CD14-positive monocyte (primary cell): ENCODE results near the gene CA7. TPM values are rescaled to one million over a fixed set of nuclear protein-coding genes. Genes with fewer than 3 reads are reported as not detected.

Experiments used
- DNase-seq, 3 donors: peaks; one replicate each; pipeline ENCODE4 v3.0.0-alpha.2; 2011 to 2022
- H2AFZ ChIP-seq: 2 replicates; pipeline ENCODE4 v1.6.0; 2012; ENCODE audit warnings: mild to moderate bottlenecking, low read depth, low read length, inconsistent platforms; ENCODE audit not compliant: insufficient read depth, poor library complexity, severe bottlenecking
- H3K27ac ChIP-seq, 2 donors: 1 replicate in 1 of 2; 2 replicates in 1 of 2; pipeline ENCODE4 v1.5.1; 2012 to 2013; ENCODE audit warnings: low read length in 2 of 2, control low read depth in 1 of 2, inconsistent platforms in 1 of 2, low read depth in 1 of 2, mild to moderate bottlenecking in 1 of 2
- H3K27me3 ChIP-seq, 2 donors: one replicate each; pipeline versions ENCODE4 v1.6.0 to v1.6.1; 2011 to 2013; ENCODE audit warnings: low read length in 2 of 2; ENCODE audit not compliant: control insufficient read depth in 2 of 2, insufficient read depth in 2 of 2
- H3K36me3 ChIP-seq, 2 donors: replicated peaks in 1 of 2; 1 replicate in 1 of 2; 2 replicates in 1 of 2; pipeline versions ENCODE4 v1.5.1 to v1.6.1; 2012 to 2013; ENCODE audit warnings: low read length in 2 of 2, control low read depth in 1 of 2, inconsistent platforms in 1 of 2, mild to moderate bottlenecking in 1 of 2; ENCODE audit not compliant: insufficient read depth in 2 of 2, control insufficient read depth in 1 of 2
- H3K4me1 ChIP-seq, 2 donors: 1 replicate in 1 of 2; 2 replicates in 1 of 2; pipeline versions ENCODE4 v1.5.1 to v1.6.1; 2012 to 2013; ENCODE audit warnings: low read length in 2 of 2, control low read depth in 1 of 2, inconsistent platforms in 1 of 2, mild to moderate bottlenecking in 1 of 2, moderate library complexity in 1 of 2; ENCODE audit not compliant: insufficient read depth in 2 of 2, control insufficient read depth in 1 of 2
- H3K4me2 ChIP-seq: replicated peaks from 2 replicates; pipeline ENCODE3; 2012; ENCODE audit warnings: low read length, moderate library complexity, mild to moderate bottlenecking; ENCODE audit not compliant: poor library complexity, severe bottlenecking; ENCODE audit errors: extremely low read depth
- H3K4me3 ChIP-seq, 3 experiments: fragments of 200-600 bp in 1 of 3; sonication (generic) in 1 of 3; replicated peaks in 1 of 3; 1 replicate in 2 of 3; 2 replicates in 1 of 3; pipeline ENCODE4 v1.5.1; 2011 to 2013; ENCODE audit warnings: low read length in 3 of 3, mild to moderate bottlenecking in 3 of 3, control low read depth in 2 of 3, low read depth in 2 of 3, inconsistent platforms in 1 of 3, moderate library complexity in 1 of 3
- H3K79me2 ChIP-seq: 2 replicates; pipeline ENCODE4 v1.6.0; 2012; ENCODE audit warnings: mild to moderate bottlenecking, control low read depth, inconsistent platforms, low read length, moderate library complexity; ENCODE audit not compliant: insufficient read depth
- H3K9ac ChIP-seq: 2 replicates; pipeline ENCODE4 v1.6.0; 2017; ENCODE audit warnings: low read length, mild to moderate bottlenecking; ENCODE audit not compliant: insufficient read depth, poor library complexity, severe bottlenecking
- H3K9me3 ChIP-seq, 2 donors: replicated peaks in 1 of 2; 1 replicate in 1 of 2; 2 replicates in 1 of 2; pipeline versions ENCODE4 v1.5.1 to v1.6.1; 2012 to 2013; ENCODE audit warnings: low read length in 2 of 2, control low read depth in 1 of 2; ENCODE audit not compliant: control insufficient read depth in 1 of 2, insufficient read depth in 1 of 2
- H4K20me1 ChIP-seq: 2 replicates; pipeline ENCODE4 v1.6.0; 2012; ENCODE audit warnings: mild to moderate bottlenecking, low read length, control low read depth, moderate library complexity; ENCODE audit not compliant: insufficient read depth
- H3K27ac Mint-ChIP-seq, 7 donors: one replicate each; pipeline ENCODE4 v1.8.0; 2020; ENCODE audit warnings: mild to moderate bottlenecking in 7 of 7, mixed read lengths in 7 of 7, moderate library complexity in 6 of 7, inconsistent platforms in 2 of 7
- H3K27me3 Mint-ChIP-seq, 3 donors: one replicate each; pipeline ENCODE4 v1.8.0; 2021 to 2022; ENCODE audit warnings: low read depth in 3 of 3, mild to moderate bottlenecking in 3 of 3, mixed read lengths in 3 of 3, moderate library complexity in 3 of 3, inconsistent platforms in 1 of 3
- H3K36me3 Mint-ChIP-seq, 2 donors: one replicate each; pipeline ENCODE4 v1.8.0; 2020; ENCODE audit warnings: mixed read lengths in 2 of 2, inconsistent platforms in 1 of 2, mild to moderate bottlenecking in 1 of 2
- H3K4me1 Mint-ChIP-seq: one replicate; pipeline ENCODE4 v1.8.0; 2020; ENCODE audit warnings: mild to moderate bottlenecking, mixed read lengths
- H3K4me3 Mint-ChIP-seq, 2 donors: one replicate each; pipeline ENCODE4 v1.8.0; 2020; ENCODE audit warnings: mild to moderate bottlenecking in 2 of 2, mixed read lengths in 2 of 2, moderate library complexity in 1 of 2
- H3K9me3 Mint-ChIP-seq, 7 donors: one replicate each; pipeline ENCODE4 v1.8.0; 2020 to 2022; ENCODE audit warnings: mixed read lengths in 7 of 7, mild to moderate bottlenecking in 6 of 7, moderate library complexity in 6 of 7, inconsistent platforms in 2 of 7
- CTCF ChIP-seq: fragments of 200-600 bp; IDR thresholded peaks from one replicate; pipeline ENCODE4 v1.8.0; 2022; ENCODE audit warnings: antibody characterized with exemption, mild to moderate bottlenecking
- WGBS: methylation state at CpG from one replicate; pipeline ENCODE4 v1.1.5; 2013; ENCODE audit warnings: missing lambda C conversion rate; ENCODE audit not compliant: insufficient coverage; 5-methylcytosine and 5-hydroxymethylcytosine counted together
- intact Hi-C, 2 donors: fragments of 100-400 bp; cut with micrococcal nuclease; formaldehyde crosslinking; loops; one replicate each; pipeline versions ENCODE4 v1.15.0 to v1.15.1; 2023
- polyA plus RNA-seq, 3 donors: library from polyadenylated mRNA; depleted of rRNA in 1 of 3; unstranded in 2 of 3; stranded (reverse) in 1 of 3; fragments of 300-500 nt in 2 of 3; fragments of >200 nt in 1 of 3; fragmentation: Illumina TruSeq in 2 of 3; gene quantifications; 1 replicate in 2 of 3; 2 replicates in 1 of 3; pipeline ENCODE4 v1.2.3, GENCODE V29; 2012 to 2021

Gene CA7
- polyA plus RNA-seq, 3 donors, result not detected

- peaks cover 0 to 2% of the 10 kb centered on the region in 2 donors for H3K36me3 ChIP-seq
- no peak for DNase-seq
- no peak overlapping the region for H3K4me3 ChIP-seq
- Mint-ChIP-seq H3K27ac (no peak overlapping the region), H3K27me3 (peaks cover 13 to 24% (median 15%) of the 10 kb centered on the region in 3 donors), H3K36me3 (peaks cover 2 to 3% of the 10 kb centered on the region in 2 donors), H3K9me3 (peaks cover 0 to 4% (median 2%) of the 10 kb centered on the region in 7 donors), H3K4me3 (no peak overlapping the region), H3K4me1 (peaks cover 15% of the 10 kb centered on the region)
- H3K27me3 ChIP-seq, result no peaks in the 10 kb centered on the region
- TF ChIP-seq CTCF, result no peak
- peaks cover 6% of the 10 kb centered on the region for H4K20me1 ChIP-seq
- no peaks in the 10 kb centered on the region for H3K9me3 ChIP-seq
- peaks cover 13 to 16% of the 10 kb centered on the region in 2 donors for H3K4me1 ChIP-seq
- H2AFZ ChIP-seq, result peak overlapping the region; percentile 2
- H3K4me2 ChIP-seq, result no peak overlapping the region
- peaks cover 8% of the 10 kb centered on the region for H3K79me2 ChIP-seq
- 86% methylated on average over 1 of the region's 7 CpGs for whole genome bisulfite sequencing
- intact Hi-C loops, result loop anchor here (5.0 kb wide), 1 partner anchor 35 kb away; no protein-coding TSS in a partner anchor
- H3K9ac ChIP-seq, result no peak overlapping the region
- no peak overlapping the region for H3K27ac ChIP-seq
These were observed 11.4 kb upstream of the CA7 start for GRCh38 chr16:66832661-66833305.

GRCh38 chr16:66834746-66835145, 9.5 kb upstream of the CA7 start:
- Histone ChIP-seq H3K36me3 (no peaks in the 10 kb centered on the region), H3K79me2 (peaks cover 3% of the 10 kb centered on the region), H3K27ac (no peak overlapping the region), H3K4me1 (peaks cover 8 to 11% of the 10 kb centered on the region in 2 donors), H3K27me3 (peaks cover 0 to 2% of the 10 kb centered on the region in 2 donors), H3K9me3 (no peaks in the 10 kb centered on the region), H3K4me3 (no peak overlapping the region), H4K20me1 (no peaks in the 10 kb centered on the region), H2AFZ (no peak overlapping the region), H3K9ac (no peak overlapping the region), H3K4me2 (no peak overlapping the region)
- Mint-ChIP-seq H3K9me3 (peaks cover 5 to 13% (median 8%) of the 10 kb centered on the region in 7 donors), H3K4me1 (peaks cover 5% of the 10 kb centered on the region), H3K27me3 (peaks cover 21 to 26% (median 24%) of the 10 kb centered on the region in 3 donors), H3K4me3 (no peak overlapping the region), H3K27ac (no peak overlapping the region), H3K36me3 (no peaks in the 10 kb centered on the region)
- no peak for DNase-seq
- intact Hi-C loops, result loop anchor here (5.0 kb wide), 1 partner anchor 33 kb away; no protein-coding TSS in a partner anchor
- no peak for TF ChIP-seq CTCF
- no CpG with 5 or more reads among the region's 5 CpGs for WGBS
